Effector memory CD8-positive, alpha-beta T cell (primary cell): ENCODE data around the gene USP11.

Source experiments
- ATAC-seq: fragments of 150-1000 bp; cut with Tn5 transposase; replicated peaks from 2 replicates; pipeline ENCODE4 v1.10.0; 2021; ENCODE audit warnings: mild to moderate bottlenecking, moderate library complexity
- DNase-seq, 3 experiments: peaks; one replicate each; pipeline ENCODE4 v3.0.0; 2021
- H3K27ac Mint-ChIP-seq, 2 donors: one replicate each; pipeline ENCODE4 v1.8.0; 2022; ENCODE audit warnings: mild to moderate bottlenecking in 2 of 2, mixed read lengths in 2 of 2, moderate library complexity in 2 of 2
- H3K27me3 Mint-ChIP-seq, 2 donors: one replicate each; pipeline ENCODE4 v1.8.0; 2022; ENCODE audit warnings: mixed read lengths in 2 of 2
- H3K36me3 Mint-ChIP-seq: one replicate; pipeline ENCODE4 v1.8.0; 2022; ENCODE audit warnings: mild to moderate bottlenecking, moderate library complexity, mixed read lengths; ENCODE audit not compliant: insufficient read depth
- H3K4me1 Mint-ChIP-seq, 2 donors: one replicate each; pipeline ENCODE4 v1.8.0; 2022; ENCODE audit warnings: low read depth in 2 of 2, mixed read lengths in 2 of 2
- H3K4me3 Mint-ChIP-seq, 2 donors: one replicate each; pipeline ENCODE4 v1.8.0; 2022; ENCODE audit warnings: mild to moderate bottlenecking in 2 of 2, mixed read lengths in 2 of 2, moderate library complexity in 2 of 2
- H3K9me3 Mint-ChIP-seq, 2 donors: one replicate each; pipeline ENCODE4 v1.8.0; 2022; ENCODE audit warnings: mixed read lengths in 2 of 2

USP11 gene

DNA sequence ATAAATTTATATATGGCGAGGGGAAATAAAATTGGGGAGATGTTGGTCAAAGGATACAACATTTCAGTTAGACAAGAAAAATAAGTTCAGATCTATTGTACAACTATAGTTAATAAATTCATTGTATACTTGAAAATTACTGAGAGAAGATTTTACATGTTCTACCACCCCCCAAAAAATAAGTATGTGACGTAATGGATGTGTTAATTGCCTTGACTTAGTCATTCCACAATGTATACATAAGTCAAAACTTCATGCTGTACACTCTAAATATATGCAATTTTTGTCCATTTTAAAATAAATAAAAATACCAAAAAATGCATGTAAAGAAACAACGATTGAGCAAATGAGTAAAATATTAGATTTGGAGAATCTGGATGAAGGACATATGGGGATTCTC lies 1.8 kb downstream of the USP11 start:
- peaks cover 33% of the 10 kb centered on the region for H3K36me3 Mint-ChIP-seq
- H3K4me3 Mint-ChIP-seq = peak overlapping the region; percentile 0 to 94
- no peaks in the 10 kb centered on the region for H3K9me3 Mint-ChIP-seq
- DNase-seq (no peak), ATAC-seq (no peak)
- H3K4me1 Mint-ChIP-seq = peaks cover 8 to 22% of the 10 kb centered on the region in 2 donors
- H3K27ac Mint-ChIP-seq = peak overlapping the region in 1 of 2 donors; percentile 100
- no peaks in the 10 kb centered on the region for H3K27me3 Mint-ChIP-seq

DNA sequence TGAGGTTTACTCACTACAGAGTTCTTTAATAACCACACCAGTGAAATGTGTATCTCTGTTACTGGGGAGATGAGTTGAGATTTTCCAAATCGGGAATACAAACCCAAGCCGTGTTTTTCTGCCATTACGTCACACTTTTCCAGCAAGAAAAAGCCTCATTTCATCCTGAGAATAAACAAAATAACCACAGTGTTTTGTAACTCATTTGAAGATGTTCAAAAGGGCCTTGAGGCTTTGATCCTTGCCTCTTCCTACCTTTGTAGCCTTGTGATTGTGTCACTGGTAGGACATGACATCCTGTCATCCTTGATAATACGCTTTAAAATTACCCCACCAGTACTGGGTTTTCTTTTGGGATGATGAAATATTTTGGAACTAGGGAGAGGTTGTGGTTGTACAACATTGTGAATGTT lies 2.9 kb downstream of the USP11 start:
- H3K27me3 Mint-ChIP-seq = no peaks in the 10 kb centered on the region
- peak overlapping the region; percentile 9 to 76 for H3K27ac Mint-ChIP-seq
- H3K36me3 Mint-ChIP-seq = peaks cover 31% of the 10 kb centered on the region
- peaks cover 8 to 22% of the 10 kb centered on the region in 2 donors for H3K4me1 Mint-ChIP-seq
- peak overlapping the region in 1 of 2 donors; percentile 4 for H3K4me3 Mint-ChIP-seq
- DNase-seq (no peak), ATAC-seq (no peak)
- no peaks in the 10 kb centered on the region for H3K9me3 Mint-ChIP-seq

DNA sequence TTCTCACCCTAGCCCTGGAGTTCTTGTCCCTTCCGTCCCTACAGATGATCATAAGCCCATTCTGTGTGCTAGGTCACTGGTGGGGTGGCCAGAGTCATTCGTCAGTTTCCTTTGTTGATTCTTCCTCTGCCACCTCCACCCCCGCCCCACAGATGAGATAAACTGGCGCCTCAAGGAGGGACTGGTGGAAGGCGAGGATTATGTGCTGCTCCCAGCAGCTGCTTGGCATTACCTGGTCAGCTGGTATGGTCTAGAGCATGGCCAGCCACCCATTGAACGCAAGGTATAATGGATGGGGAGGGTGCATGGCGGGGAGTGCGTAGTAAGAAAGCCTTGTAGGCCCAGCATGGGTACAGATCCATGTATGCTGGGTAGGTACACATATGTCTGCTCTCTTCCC lies 6.4 kb downstream of the USP11 start:
- Mint-ChIP-seq H3K9me3 (no peaks in the 10 kb centered on the region), H3K27me3 (no peaks in the 10 kb centered on the region), H3K36me3 (peaks cover 33% of the 10 kb centered on the region), H3K4me3 (no peak overlapping the region), H3K4me1 (peaks cover 3 to 16% of the 10 kb centered on the region in 2 donors), H3K27ac (peak overlapping the region in 1 of 2 donors; percentile 62)
- no peak for ATAC-seq
- DNase-seq = no peak

DNA sequence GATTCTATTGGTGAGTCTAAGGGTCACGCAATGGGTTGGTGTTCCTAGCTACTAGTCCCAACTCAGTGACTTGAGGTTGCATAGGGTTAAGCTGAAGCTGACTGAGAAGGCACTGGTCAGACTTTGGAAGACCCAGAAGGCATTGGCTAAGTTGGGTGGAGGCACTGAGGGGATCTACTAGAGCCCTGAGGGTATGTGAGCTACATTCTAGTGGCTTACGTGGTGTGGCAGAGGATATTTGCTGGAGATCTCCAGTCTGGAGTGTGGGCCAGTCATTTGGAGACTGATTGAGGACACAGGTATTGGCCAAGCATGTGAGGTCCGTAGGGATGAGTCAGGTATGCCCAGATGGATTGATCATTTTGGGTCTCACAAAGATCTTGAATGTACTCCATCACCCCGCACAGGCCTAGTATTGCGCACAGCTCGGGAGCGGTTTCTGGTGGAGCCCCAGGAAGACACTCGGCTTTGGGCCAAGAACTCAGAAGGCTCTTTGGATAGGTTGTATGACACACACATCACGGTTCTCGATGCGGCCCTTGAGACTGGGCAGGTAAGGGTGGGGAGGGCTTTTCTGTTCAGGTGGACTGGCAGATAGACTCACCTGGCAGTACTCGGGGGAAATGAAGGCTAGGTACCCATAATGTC lies 7.2 kb downstream of the USP11 start:
- ATAC-seq (no peak), DNase-seq (no peak)
- Mint-ChIP-seq H3K4me3 (no peak overlapping the region), H3K27ac (peak overlapping the region in 1 of 2 donors; percentile 62), H3K27me3 (no peaks in the 10 kb centered on the region), H3K36me3 (peaks cover 39% of the 10 kb centered on the region), H3K9me3 (no peaks in the 10 kb centered on the region), H3K4me1 (peaks cover 3 to 16% of the 10 kb centered on the region in 2 donors)

DNA sequence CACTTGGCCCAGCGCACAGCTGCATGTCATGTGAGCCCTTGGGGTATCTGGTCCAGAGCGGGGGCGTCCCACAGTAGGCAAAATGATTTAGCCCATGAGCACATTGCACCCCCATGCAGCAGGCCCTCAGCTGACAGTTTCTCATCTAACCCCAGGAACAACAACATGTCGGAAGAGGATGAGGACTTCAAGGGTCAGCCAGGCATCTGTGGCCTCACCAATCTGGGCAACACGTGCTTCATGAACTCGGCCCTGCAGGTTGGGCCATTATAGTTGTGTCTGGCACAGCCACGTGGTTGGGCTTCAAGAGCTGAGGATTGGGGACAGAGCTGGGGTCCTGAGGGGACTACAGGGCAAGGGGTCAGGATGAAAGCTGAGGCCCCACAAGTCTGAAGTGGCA lies 7.8 kb downstream of the USP11 start:
- H3K9me3 Mint-ChIP-seq = no peaks in the 10 kb centered on the region
- no peak overlapping the region for H3K27ac Mint-ChIP-seq
- DNase-seq = no peak
- no peaks in the 10 kb centered on the region for H3K27me3 Mint-ChIP-seq
- H3K36me3 Mint-ChIP-seq = peaks cover 36% of the 10 kb centered on the region
- peaks cover 3 to 10% of the 10 kb centered on the region in 2 donors for H3K4me1 Mint-ChIP-seq
- no peak overlapping the region for H3K4me3 Mint-ChIP-seq
- no peak for ATAC-seq

DNA sequence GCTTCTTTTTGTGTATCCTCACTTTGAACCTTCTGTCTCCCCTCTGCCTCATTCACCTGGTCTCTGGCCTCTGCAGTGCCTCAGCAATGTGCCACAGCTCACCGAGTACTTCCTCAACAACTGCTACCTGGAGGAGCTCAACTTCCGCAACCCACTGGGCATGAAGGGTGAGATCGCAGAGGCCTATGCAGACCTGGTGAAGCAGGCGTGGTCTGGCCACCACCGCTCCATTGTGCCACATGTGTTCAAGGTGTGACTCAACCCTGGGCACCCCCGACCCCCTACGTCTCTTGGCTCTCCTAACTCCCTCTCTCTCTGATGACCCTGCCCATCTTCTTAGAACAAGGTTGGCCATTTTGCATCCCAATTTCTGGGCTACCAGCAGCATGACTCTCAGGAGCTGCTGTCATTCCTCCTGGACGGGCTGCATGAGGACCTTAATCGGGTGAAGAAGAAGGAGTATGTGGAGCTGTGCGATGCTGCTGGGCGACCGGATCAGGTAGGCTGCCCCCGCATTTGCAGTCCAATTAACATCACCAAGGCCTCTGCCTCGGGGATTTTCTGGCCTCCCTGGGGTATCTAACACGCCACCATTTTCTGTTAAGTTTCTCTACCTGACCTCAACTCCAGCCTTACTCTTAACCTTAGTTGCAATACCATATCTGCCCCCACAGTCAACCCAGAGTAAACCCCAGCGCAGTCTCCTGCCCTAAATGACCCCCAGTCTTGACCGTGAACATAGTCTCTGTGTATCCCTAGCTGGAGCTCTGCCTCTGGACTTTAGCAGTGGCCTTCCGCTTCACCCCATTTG lies 8.6 kb downstream of the USP11 start:
- no peak for ATAC-seq
- no peak overlapping the region for H3K4me3 Mint-ChIP-seq

DNA sequence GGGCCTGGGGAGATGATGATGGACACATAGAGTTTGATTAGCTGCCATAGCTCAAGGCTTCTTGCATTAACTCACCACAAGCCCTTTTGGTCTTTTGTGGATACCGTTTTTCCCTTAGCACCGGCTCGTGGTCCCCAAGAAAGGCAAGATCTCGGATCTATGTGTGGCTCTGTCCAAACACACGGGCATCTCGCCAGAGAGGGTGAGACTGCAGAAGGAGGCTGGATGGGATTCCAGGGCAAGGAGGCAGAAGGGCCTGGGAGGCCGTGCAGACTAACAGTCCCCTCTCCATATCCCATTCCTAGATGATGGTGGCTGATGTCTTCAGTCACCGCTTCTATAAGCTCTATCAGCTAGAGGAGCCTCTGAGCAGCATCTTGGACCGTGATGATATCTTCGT lies 9.5 kb downstream of the USP11 start:
- no peak for DNase-seq
- H3K36me3 Mint-ChIP-seq = peaks cover 44% of the 10 kb centered on the region
- H3K4me3 Mint-ChIP-seq = no peak overlapping the region
- peaks cover 0 to 3% of the 10 kb centered on the region in 2 donors for H3K4me1 Mint-ChIP-seq
- no peaks in the 10 kb centered on the region for H3K27me3 Mint-ChIP-seq
- ATAC-seq = no peak
- no peak overlapping the region for H3K27ac Mint-ChIP-seq
- no peaks in the 10 kb centered on the region for H3K9me3 Mint-ChIP-seq

More for the DNA sequence above, 8.6 kb downstream of the USP11 start:
- no peak overlapping the region for H3K27ac Mint-ChIP-seq
- no peaks in the 10 kb centered on the region for H3K27me3 Mint-ChIP-seq
- no peaks in the 10 kb centered on the region for H3K9me3 Mint-ChIP-seq
- H3K4me1 Mint-ChIP-seq = peaks cover 3 to 7% of the 10 kb centered on the region in 2 donors
- DNase-seq = no peak
- peaks cover 41% of the 10 kb centered on the region for H3K36me3 Mint-ChIP-seq

DNA sequence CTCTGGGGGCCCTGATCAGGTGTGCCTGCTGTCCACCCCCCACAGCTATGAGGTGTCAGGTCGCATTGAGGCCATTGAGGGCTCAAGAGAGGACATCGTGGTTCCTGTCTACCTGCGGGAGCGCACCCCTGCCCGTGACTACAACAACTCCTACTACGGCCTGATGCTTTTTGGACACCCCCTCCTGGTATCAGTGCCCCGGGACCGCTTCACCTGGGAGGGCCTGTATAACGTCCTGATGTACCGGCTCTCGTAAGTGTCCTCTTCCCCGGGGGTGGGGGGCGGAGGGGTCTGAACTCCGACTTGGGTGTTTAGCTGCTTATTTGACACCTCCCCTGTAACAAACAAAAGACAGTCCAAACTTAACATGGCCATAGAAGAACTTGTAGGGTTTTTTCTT lies 10.5 kb downstream of the USP11 start:
- peaks cover 52% of the 10 kb centered on the region for H3K36me3 Mint-ChIP-seq
- no peak overlapping the region for H3K4me3 Mint-ChIP-seq
- no peaks in the 10 kb centered on the region for H3K9me3 Mint-ChIP-seq
- no peak overlapping the region for H3K27ac Mint-ChIP-seq
- no peaks in the 10 kb centered on the region for H3K27me3 Mint-ChIP-seq
- peaks cover 0 to 4% of the 10 kb centered on the region in 2 donors for H3K4me1 Mint-ChIP-seq
- ATAC-seq = no peak
- DNase-seq = no peak

DNA sequence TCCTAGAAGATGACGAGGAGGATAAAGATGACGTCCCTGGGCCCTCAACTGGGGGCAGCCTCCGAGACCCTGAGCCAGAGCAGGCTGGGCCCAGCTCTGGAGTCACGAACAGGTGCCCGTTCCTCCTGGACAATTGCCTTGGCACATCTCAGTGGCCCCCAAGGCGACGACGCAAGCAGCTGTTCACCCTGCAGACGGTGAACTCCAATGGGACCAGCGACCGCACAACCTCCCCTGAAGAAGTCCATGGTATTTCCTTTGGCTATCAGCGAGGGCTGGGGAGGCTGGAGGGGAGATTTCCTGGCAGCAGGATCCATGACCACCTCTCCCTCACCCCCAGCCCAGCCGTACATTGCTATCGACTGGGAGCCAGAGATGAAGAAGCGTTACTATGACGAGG lies 11.9 kb downstream of the USP11 start:
- no peak for DNase-seq
- H3K9me3 Mint-ChIP-seq = no peaks in the 10 kb centered on the region

DNA sequence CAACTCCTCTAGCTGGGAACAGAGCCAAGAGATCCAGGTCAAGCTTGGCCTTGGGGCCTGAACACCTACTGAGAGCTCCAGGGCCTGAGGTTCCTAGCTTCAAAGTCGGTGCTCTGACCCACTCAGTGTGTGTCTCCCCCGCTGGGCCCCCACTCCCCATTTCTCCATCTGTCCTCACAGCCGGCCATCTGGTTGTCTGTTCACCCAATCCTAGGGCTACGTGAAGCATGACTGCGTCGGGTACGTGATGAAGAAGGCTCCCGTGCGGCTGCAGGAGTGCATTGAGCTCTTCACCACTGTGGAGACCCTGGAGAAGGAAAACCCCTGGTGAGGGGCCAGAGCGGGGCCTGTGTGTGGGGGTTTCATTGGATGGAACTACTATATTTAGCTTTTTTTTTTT lies 12.3 kb downstream of the USP11 start:
- Mint-ChIP-seq H3K4me1 (peaks cover 0 to 4% of the 10 kb centered on the region in 2 donors), H3K27ac (no peak overlapping the region), H3K9me3 (no peaks in the 10 kb centered on the region), H3K27me3 (no peaks in the 10 kb centered on the region), H3K36me3 (peaks cover 47% of the 10 kb centered on the region), H3K4me3 (no peak overlapping the region)
- DNase-seq = no peak
- ATAC-seq = no peak

More for the DNA sequence above, 11.9 kb downstream of the USP11 start:
- H3K27ac Mint-ChIP-seq = no peak overlapping the region
- ATAC-seq = no peak
- peaks cover 0 to 4% of the 10 kb centered on the region in 2 donors for H3K4me1 Mint-ChIP-seq
- H3K36me3 Mint-ChIP-seq = peaks cover 52% of the 10 kb centered on the region
- H3K27me3 Mint-ChIP-seq = no peaks in the 10 kb centered on the region
- no peak overlapping the region for H3K4me3 Mint-ChIP-seq

DNA sequence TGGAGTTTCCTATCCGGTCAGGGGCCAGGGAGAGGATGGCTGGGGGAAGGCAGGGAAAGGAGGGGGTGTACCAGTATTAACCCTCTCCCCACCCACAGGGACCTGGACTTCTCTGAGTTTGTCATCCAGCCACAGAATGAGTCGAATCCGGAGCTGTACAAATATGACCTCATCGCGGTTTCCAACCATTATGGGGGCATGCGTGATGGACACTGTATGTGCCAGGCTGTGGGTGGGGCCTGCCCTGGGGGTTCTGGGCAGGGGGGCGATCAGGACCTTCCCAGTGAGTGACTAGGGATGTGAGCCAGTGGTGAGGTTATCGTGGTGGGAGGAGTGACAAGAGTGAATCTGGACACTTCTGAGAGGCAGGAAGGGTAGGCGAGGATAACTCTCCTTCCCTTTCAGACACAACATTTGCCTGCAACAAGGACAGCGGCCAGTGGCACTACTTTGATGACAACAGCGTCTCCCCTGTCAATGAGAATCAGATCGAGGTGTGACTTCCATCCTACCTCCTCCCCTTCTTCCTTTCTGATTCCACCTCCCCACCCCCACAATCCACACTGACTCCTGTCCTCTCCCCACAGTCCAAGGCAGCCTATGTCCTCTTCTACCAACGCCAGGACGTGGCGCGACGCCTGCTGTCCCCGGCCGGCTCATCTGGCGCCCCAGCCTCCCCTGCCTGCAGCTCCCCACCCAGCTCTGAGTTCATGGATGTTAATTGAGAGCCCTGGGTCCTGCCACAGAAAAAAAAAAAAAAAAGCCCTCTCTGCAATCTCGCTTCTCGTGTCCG lies 14.6 kb downstream of the USP11 start:
- H3K36me3 Mint-ChIP-seq = peaks cover 34% of the 10 kb centered on the region
- H3K9me3 Mint-ChIP-seq = no peaks in the 10 kb centered on the region
- H3K27ac Mint-ChIP-seq = peak overlapping the region in 1 of 2 donors; percentile 85
- DNase-seq (no peak), ATAC-seq (no peak)
- no peak overlapping the region for H3K4me3 Mint-ChIP-seq
- H3K27me3 Mint-ChIP-seq = no peaks in the 10 kb centered on the region
- H3K4me1 Mint-ChIP-seq = peaks cover 0 to 4% of the 10 kb centered on the region in 2 donors

DNA sequence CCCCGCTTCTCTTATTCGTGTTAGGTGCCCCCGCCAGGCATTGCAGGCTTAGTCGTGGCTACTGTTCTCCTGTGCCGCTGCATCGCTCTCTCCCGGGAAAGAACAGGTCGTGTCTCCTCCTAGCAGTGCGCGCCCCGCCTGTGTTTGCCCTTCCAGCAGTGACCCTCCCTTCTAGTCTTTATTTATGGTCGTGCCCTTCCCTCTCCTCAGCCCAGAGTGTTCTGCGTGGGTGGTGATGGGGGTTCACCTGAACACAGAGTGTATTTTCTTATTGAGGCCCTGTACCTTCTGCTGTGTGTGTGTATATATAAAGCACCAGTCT lies 15.2 kb downstream of the USP11 start:
- Mint-ChIP-seq H3K9me3 (no peaks in the 10 kb centered on the region), H3K4me1 (peaks cover 0 to 4% of the 10 kb centered on the region in 2 donors), H3K27me3 (no peaks in the 10 kb centered on the region), H3K27ac (peak overlapping the region; percentile 46 to 85), H3K36me3 (peaks cover 30% of the 10 kb centered on the region), H3K4me3 (no peak overlapping the region)
- ATAC-seq (no peak), DNase-seq (no peak)

DNA sequence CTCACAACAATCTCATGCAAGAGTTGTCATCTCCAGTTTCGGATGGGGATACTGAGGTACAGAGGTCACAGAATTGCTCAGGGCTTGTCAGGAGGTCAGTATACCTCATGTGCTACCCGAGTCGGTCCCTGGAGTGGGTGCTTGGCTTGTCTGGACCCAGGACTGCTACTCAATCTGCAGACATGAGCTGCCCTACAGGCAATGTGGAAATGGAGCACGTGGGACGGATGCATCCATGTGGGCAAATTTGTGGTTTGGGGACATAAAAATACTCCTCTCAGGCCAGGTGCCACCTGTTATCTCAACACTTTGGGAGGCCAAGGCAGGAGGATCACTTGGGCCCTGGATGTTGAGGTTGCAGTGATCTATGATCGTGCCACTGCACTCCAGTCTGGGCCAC lies 15.8 kb downstream of the USP11 start:
- Mint-ChIP-seq H3K9me3 (no peaks in the 10 kb centered on the region), H3K4me3 (no peak overlapping the region), H3K36me3 (peaks cover 30% of the 10 kb centered on the region), H3K27me3 (no peaks in the 10 kb centered on the region), H3K27ac (peak overlapping the region in 1 of 2 donors; percentile 85), H3K4me1 (peaks cover 0 to 4% of the 10 kb centered on the region in 2 donors)
- ATAC-seq = no peak
- DNase-seq = no peak
